ENCODE results near the gene CLIC3. TPM values are rescaled to one million over a fixed set of nuclear protein-coding genes. Genes with fewer than 3 reads are reported as not detected.
A peak's percentile ranks its signal among the peaks of the same experiment; 100 is the strongest.
"Not testable (repeated sequence)": the region's sequence is repeated elsewhere in the genome, so short reads cannot be mapped to it uniquely, and the experiment has no call there.

Gene CLIC3
- total RNA-seq, 1 experiment from 2014 or later = not detected

GRCh38 chr9:137008312-137008711, 11.9 kb upstream of the CLIC3 start:
- in situ Hi-C loops (cut with HindIII; ENCODE audit: low pct_unique_long_range_greater_than_20kb, low sequenced_read_pairs) = no loop called here
- DNase-seq (ENCODE audit: low read depth) = no peak

GRCh38 chr9:137007816-137008270, 11.5 kb upstream of the CLIC3 start:
- in situ Hi-C loops (cut with HindIII; ENCODE audit: low pct_unique_long_range_greater_than_20kb, low sequenced_read_pairs) = no loop called here
- no peak for DNase-seq (ENCODE audit: low read depth)

DNA sequence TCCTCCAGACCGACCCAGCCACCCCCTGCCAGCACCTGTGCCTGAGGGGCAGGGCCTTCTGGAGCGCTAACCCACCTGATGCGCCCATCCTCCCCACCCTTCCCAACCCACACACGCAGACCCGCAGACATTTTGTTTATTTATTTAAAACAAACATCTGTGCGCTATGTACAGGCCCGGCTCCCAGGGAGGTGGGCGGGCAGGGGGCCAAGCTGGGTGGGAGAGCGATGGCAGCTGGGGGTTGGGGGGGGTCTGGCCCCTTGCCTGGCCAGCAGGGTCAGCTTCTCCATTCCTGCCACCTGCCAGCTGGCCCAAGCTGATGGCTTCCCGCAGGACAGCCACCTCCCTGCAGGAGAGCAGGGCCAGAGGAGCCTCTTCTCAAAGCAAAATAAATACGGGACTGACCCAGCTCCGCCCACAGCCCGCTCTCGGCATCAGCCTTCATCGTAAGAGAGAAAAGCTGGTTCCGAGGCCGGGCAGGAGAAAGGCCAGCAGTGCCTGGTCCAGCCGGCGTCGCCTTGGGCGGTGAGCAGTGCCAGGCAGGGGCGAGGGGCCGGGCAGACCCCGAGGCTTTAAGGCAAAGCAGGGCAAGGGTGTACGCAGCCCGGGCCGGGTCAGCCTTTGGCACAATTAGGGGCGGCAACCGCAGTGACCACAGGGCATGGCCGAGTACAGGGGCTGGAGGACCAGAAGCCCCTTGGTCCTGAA, 10.9 kb upstream of the CLIC3 start:
- in situ Hi-C loops (cut with HindIII; ENCODE audit: low pct_unique_long_range_greater_than_20kb, low sequenced_read_pairs) = no loop called here
- no peak for DNase-seq (ENCODE audit: low read depth)

GRCh38 chr9:137006116-137007003, 10.0 kb upstream of the CLIC3 start:
- in situ Hi-C loops (cut with HindIII; ENCODE audit: low pct_unique_long_range_greater_than_20kb, low sequenced_read_pairs) = no loop called here
- DNase-seq (ENCODE audit: low read depth) = no peak

GRCh38 chr9:137004285-137004684, 7.9 kb upstream of the CLIC3 start:
- DNase-seq (ENCODE audit: low read depth); in situ Hi-C loops (cut with HindIII; ENCODE audit: low pct_unique_long_range_greater_than_20kb, low sequenced_read_pairs): not testable (repeated sequence)

DNA sequence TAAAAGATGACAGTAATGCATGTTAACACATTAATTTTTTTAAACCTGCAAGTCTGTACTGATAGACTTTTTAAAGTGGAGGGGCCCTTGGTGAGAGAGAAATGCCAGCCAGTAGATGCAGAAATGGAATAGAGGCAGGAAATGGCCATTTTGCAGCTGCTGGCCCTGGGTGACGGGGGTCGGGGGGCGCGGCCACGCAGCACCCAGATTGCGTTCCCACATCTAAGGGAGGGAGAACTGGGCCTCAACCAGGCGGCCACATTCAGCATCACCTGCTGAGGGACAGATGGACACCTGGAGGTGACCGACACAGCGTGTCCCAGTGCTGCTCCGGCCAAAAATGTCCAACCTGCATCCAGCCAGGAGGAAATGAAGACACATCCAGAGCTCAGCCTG, 6.3 kb upstream of the CLIC3 start:
- in situ Hi-C loops (cut with HindIII; ENCODE audit: low pct_unique_long_range_greater_than_20kb, low sequenced_read_pairs) = no loop called here
- DNase-seq (ENCODE audit: low read depth) = no peak

- DNase-seq (ENCODE audit: low read depth) = no peak
- in situ Hi-C loops (cut with HindIII; ENCODE audit: low pct_unique_long_range_greater_than_20kb, low sequenced_read_pairs) = no loop called here
Observed at GRCh38 chr9:137001857-137002645, 5.7 kb upstream of the CLIC3 start.

- no peak for DNase-seq (ENCODE audit: low read depth)
- in situ Hi-C loops (cut with HindIII; ENCODE audit: low pct_unique_long_range_greater_than_20kb, low sequenced_read_pairs) = no loop called here
Observed at GRCh38 chr9:137000177-137000930, 4.0 kb upstream of the CLIC3 start.

GRCh38 chr9:136997830-136998234, 1.5 kb upstream of the CLIC3 start:
- in situ Hi-C loops (cut with HindIII; ENCODE audit: low pct_unique_long_range_greater_than_20kb, low sequenced_read_pairs) = no loop called here
- DNase-seq (ENCODE audit: low read depth) = no peak

DNA sequence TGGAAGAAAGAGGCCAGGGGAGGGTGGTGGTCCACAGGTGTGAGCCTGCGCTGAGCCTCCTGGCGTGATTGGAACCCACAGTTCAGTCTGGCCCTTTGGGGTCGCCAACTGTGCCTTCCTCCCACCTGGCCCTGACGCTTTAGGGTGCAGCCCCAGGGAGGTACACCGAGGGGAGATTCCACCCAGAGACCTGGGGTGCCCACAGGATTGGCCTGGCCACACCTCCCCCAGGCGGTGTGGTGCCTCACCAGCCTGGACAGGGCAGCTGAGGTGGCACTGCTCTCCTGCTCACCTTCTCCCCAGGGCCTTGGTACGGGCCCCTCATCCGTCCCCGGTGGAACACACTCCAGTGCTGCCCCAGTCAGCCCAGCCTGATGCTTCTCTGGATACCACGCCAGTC, 1.0 kb upstream of the CLIC3 start:
- in situ Hi-C loops (cut with HindIII; ENCODE audit: low pct_unique_long_range_greater_than_20kb, low sequenced_read_pairs) = no loop called here
- DNase-seq (ENCODE audit: low read depth) = no peak

GRCh38 chr9:136995772-136996311, 526 bp downstream of the CLIC3 start:
- in situ Hi-C loops (cut with HindIII; ENCODE audit: low pct_unique_long_range_greater_than_20kb, low sequenced_read_pairs) = no loop called here
- DNase-seq (ENCODE audit: low read depth) = no peak

DNA sequence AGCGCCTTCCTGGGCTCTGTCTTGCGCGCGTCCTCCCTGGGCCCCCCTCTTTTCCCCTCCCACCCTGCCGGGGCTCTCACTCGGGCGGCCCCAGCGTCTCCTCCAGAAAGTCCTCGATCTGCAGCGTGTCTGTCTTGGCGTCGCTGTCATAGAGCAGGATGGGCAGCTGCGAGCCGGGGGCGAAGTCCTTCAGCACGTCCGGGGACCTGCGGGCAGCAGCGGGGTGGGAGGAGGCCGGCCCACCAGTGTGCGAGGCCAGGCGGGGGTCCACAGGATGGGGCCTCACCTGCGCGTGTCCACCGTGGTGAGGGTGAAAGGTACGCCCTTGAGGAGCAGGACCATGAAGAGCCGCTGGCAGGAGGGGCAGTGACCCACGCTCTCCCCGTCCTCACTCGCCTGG, 1.0 kb downstream of the CLIC3 start:
- no peak for DNase-seq (ENCODE audit: low read depth)
- in situ Hi-C loops (cut with HindIII; ENCODE audit: low pct_unique_long_range_greater_than_20kb, low sequenced_read_pairs) = no loop called here

GRCh38 chr9:136994888-136995230, 1.5 kb downstream of the CLIC3 start:
- in situ Hi-C loops (cut with HindIII; ENCODE audit: low pct_unique_long_range_greater_than_20kb, low sequenced_read_pairs) = no loop called here
- DNase-seq (ENCODE audit: low read depth) = no peak

DNA sequence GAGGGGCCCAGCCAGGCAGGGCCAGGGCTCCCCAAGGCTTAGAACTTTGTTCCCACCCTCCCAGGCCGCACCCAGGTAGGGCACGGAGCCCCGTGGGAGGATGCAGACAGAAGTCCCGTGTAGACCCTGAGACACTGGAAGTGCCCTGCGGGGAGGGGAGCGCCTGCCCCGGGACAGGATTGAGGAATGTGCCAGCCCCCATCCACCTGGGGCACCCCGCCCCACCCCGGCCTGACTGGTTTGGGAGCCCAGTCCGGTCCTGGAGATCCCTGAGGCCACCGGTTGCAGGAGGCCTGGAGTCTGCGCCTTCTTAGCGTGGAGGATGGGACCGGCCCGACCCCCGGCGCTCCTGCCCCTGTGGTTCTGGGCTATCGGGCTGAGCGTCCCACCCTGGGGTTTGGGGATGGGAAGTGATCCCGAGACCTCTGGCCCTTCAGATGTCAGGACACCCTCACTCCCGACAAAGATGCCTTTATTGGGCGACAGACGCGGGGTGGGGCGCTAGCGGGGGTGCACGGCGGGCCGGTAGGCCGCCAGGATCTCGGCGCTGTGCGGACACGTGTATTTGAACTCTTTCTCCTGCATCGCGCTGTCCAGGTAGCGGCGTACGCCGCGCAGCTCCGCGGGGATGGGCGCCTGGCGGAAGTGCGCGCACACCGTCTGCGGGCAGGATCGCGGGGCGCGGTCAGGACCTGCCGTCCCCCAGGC, 2.0 kb downstream of the CLIC3 start:
- in situ Hi-C loops (cut with HindIII; ENCODE audit: low pct_unique_long_range_greater_than_20kb, low sequenced_read_pairs) = no loop called here
- DNase-seq (ENCODE audit: low read depth) = no peak

GRCh38 chr9:136992819-136993369, 3.5 kb downstream of the CLIC3 start:
- in situ Hi-C loops (cut with HindIII; ENCODE audit: low pct_unique_long_range_greater_than_20kb, low sequenced_read_pairs) = no loop called here
- no peak for DNase-seq (ENCODE audit: low read depth)

DNA sequence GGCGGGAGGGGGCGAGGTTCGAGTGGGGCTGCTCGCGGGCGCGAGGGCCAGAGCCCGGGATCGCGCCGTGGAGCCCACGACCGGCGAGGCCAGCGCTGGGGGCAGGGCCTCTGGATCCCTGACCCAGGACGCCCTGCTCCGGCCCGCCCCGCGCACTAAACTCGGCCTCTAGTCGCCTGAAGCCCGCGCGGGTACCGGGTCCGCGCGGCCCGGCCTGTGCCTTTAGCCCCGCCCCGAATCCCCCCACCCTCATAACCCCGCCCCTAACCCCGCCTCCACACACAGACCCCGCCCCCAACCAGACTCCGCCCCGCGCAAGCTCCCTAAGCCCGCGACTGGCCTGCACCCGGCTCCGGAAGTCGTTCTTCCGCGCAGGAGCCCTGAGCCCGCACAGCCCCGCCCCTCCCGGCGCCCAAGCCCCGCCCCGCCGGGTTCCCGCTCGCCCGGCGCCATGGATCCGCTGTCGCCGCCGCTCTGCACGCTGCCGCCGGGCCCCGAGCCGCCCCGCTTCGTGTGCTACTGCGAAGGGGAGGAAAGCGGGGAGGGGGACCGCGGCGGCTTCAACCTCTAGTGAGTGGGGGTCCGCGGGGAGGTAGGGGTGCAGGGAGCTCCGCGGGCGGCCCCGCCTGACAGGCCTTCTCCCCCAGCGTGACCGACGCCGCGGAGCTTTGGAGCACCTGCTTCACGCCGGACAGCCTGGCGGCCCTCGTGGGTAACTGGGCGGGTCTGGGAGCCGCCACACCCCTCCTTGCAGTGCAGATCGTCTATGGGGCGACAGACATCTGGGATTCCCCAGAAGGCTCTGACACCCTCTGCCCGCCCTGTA, 4.2 kb downstream of the CLIC3 start, which contains the start of gene PAXX:
TSS of gene PAXX (plus strand) at position 430 of the 826 bp plus-strand sequence. CDS start at position 452, 22 bp downstream.
- DNase-seq (ENCODE audit: low read depth) = peak; percentile 80
- in situ Hi-C loops (cut with HindIII; ENCODE audit: low pct_unique_long_range_greater_than_20kb, low sequenced_read_pairs) = no loop called here

Measured in Caki2 (cell line).